GM12878 (cell line): Measurements from ENCODE around the gene ADPRM.

Source experiments
- HDAC2 ChIP-seq: fragments of 200-600 bp; sonication (generic); IDR thresholded peaks from 2 replicates; pipeline ENCODE4 v1.6.1; 2017
- MEF2A ChIP-seq: IDR thresholded peaks from 2 replicates; pipeline ENCODE4 v1.6.1; 2011; ENCODE audit warnings: low read depth, mild to moderate bottlenecking, low read length, moderate library complexity; ENCODE audit not compliant: insufficient read depth
- PAX8 ChIP-seq: fragments of 450-650 bp; IDR thresholded peaks from 2 replicates; pipeline ENCODE4 v1.6.1; 2017; ENCODE audit warnings: mild to moderate bottlenecking, moderate library complexity
- POLR2A ChIP-seq: IDR thresholded peaks from 2 replicates; pipeline ENCODE4 v1.6.1; 2011; ENCODE audit warnings: low read depth, mild to moderate bottlenecking, low read length
- REST ChIP-seq: IDR thresholded peaks from 2 replicates; pipeline ENCODE4 v1.6.1; 2012; ENCODE audit warnings: mild to moderate bottlenecking, low read depth, low read length
- ZNF274 ChIP-seq: IDR thresholded peaks from one replicate; pipeline ENCODE4 v1.8.0; 2011; ENCODE audit not compliant: insufficient read length, insufficient read depth
- TF ChIP-seq, protein P1 (sequence below), 3 experiments: IDR thresholded peaks in 2 of 3; conservative IDR thresholded peaks in 1 of 3; 2 replicates each; pipeline ENCODE4 v1.5.1; 2011; ENCODE audit warnings: low read depth in 3 of 3, low read length in 3 of 3, mild to moderate bottlenecking in 3 of 3, control low read depth in 2 of 3, moderate library complexity in 2 of 3, inconsistent platforms in 1 of 3, mixed read lengths in 1 of 3; ENCODE audit not compliant: control insufficient read depth in 2 of 3, insufficient read depth in 1 of 3; ENCODE audit errors: extremely low read depth in 1 of 3

- TF ChIP-seq REST (no peak), PAX8 (no peak), POLR2A (no peak), MEF2A (no peak), HDAC2 (no peak), ZNF274 (no peak)
- TF ChIP-seq, protein P1, sequence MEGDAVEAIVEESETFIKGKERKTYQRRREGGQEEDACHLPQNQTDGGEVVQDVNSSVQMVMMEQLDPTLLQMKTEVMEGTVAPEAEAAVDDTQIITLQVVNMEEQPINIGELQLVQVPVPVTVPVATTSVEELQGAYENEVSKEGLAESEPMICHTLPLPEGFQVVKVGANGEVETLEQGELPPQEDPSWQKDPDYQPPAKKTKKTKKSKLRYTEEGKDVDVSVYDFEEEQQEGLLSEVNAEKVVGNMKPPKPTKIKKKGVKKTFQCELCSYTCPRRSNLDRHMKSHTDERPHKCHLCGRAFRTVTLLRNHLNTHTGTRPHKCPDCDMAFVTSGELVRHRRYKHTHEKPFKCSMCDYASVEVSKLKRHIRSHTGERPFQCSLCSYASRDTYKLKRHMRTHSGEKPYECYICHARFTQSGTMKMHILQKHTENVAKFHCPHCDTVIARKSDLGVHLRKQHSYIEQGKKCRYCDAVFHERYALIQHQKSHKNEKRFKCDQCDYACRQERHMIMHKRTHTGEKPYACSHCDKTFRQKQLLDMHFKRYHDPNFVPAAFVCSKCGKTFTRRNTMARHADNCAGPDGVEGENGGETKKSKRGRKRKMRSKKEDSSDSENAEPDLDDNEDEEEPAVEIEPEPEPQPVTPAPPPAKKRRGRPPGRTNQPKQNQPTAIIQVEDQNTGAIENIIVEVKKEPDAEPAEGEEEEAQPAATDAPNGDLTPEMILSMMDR (IDR thresholded peaks at IDR 0.05 in 2 of 3, conservative IDR thresholded peaks at IDR 0.05 in 1 of 3; ENCODE audit: control insufficient read depth in 2 of 3, extremely low read depth in 1 of 3, insufficient read depth in 1 of 3, low read depth in 3 of 3, low read length in 3 of 3): no peak
Measured at GRCh38 chr17:10657148-10657547, 40.2 kb upstream of the ADPRM start, which contains the start of gene MYH3.
